K562 (cell line): ENCODE results near the gene METTL2A. TPM values are rescaled to one million over a fixed set of nuclear protein-coding genes. Genes with fewer than 3 reads are reported as not detected.

Experiments
- GTF2E2 ChIP-seq: fragments of 200-800 bp; sonication (Bioruptor generic); IDR thresholded peaks from 2 replicates; pipeline ENCODE4 v1.6.1; 2016; ENCODE audit warnings: missing genetic modification characterization, missing compliant biosample characterization
- HBP1 ChIP-seq: fragments of 450-650 bp; formaldehyde crosslinking; IDR thresholded peaks from 2 replicates; pipeline ENCODE4 v1.4.0; 2022; ENCODE audit warnings: missing genetic modification characterization
- KDM5B ChIP-seq: fragments of 200-600 bp; sonication (generic); IDR thresholded peaks from 2 replicates; pipeline ENCODE4 v1.6.1; 2012; ENCODE audit warnings: low read depth, mild to moderate bottlenecking, moderate library complexity, low read length, control low read depth, inconsistent platforms; ENCODE audit not compliant: insufficient replicate concordance
- L3MBTL2 ChIP-seq: fragments of 450-650 bp; IDR thresholded peaks from 2 replicates; pipeline ENCODE4 v1.6.1; 2016; ENCODE audit warnings: mild to moderate bottlenecking, moderate library complexity
- MNT ChIP-seq, 2 experiments: fragments of 450-650 bp; conservative IDR thresholded peaks; 2 replicates each; pipeline ENCODE4 v1.6.1; 2017; ENCODE audit warnings: mild to moderate bottlenecking in 2 of 2, moderate library complexity in 2 of 2
- NR2C1 ChIP-seq, 2 experiments: fragments of 450-650 bp; IDR thresholded peaks; 2 replicates each; pipeline ENCODE4 v1.6.1; 2017; ENCODE audit warnings: mild to moderate bottlenecking in 2 of 2, antibody characterized with exemption in 1 of 2, inconsistent platforms in 1 of 2, missing compliant biosample characterization in 1 of 2, missing genetic modification characterization in 1 of 2
- TRIM24 ChIP-seq, 2 experiments: fragments of 450-650 bp; IDR thresholded peaks; 2 replicates each; pipeline ENCODE4 v1.6.1; 2016
- ZNF395 ChIP-seq: fragments of 200-800 bp; sonication (Bioruptor generic); IDR thresholded peaks from 2 replicates; pipeline ENCODE4 v1.6.1; 2017; ENCODE audit warnings: missing genetic modification characterization, missing compliant biosample characterization
- ZNF407 ChIP-seq: fragments of 450-650 bp; IDR thresholded peaks from 2 replicates; pipeline ENCODE4 v1.6.1; 2016; ENCODE audit warnings: low read depth
- polyA plus RNA-seq, 8 experiments: library from polyadenylated mRNA; depleted of rRNA in 4 of 8; stranded (reverse) in 5 of 8; unstranded in 3 of 8; fragments of >200 nt; fragmentation: Nextera tagmentation in 2 of 8; fragmentation: Illumina TruSeq in 1 of 8; extraction: Ambion mirVana in 2 of 8; extraction: Trizol in 1 of 8; gene quantifications; 2 replicates each; pipeline versions ENCODE4 v1.2.1 to v1.2.3, GENCODE V29; 2011 to 2014; ENCODE audit warnings: inconsistent platforms in 1 of 8, missing spikeins in 1 of 8
- total RNA-seq, 7 experiments: library from RNA; depleted of rRNA in 6 of 7; stranded (reverse); fragments of >200 nt in 6 of 7; fragmentation: Illumina TruSeq in 2 of 7; extraction: Trizol in 2 of 7; gene quantifications; 2 replicates each; pipeline versions ENCODE4 v1.2.1 to v1.2.3, GENCODE V29; 2011 to 2021; ENCODE audit warnings: low replicate concordance in 1 of 7

Gene METTL2A
- total and polyA plus RNA-seq, 9 of the 15 experiments (the other 6 are each of a cell fraction or from before 2014, with no cell fraction given): 21.0 to 52.5 (median 33.2) TPM

DNA sequence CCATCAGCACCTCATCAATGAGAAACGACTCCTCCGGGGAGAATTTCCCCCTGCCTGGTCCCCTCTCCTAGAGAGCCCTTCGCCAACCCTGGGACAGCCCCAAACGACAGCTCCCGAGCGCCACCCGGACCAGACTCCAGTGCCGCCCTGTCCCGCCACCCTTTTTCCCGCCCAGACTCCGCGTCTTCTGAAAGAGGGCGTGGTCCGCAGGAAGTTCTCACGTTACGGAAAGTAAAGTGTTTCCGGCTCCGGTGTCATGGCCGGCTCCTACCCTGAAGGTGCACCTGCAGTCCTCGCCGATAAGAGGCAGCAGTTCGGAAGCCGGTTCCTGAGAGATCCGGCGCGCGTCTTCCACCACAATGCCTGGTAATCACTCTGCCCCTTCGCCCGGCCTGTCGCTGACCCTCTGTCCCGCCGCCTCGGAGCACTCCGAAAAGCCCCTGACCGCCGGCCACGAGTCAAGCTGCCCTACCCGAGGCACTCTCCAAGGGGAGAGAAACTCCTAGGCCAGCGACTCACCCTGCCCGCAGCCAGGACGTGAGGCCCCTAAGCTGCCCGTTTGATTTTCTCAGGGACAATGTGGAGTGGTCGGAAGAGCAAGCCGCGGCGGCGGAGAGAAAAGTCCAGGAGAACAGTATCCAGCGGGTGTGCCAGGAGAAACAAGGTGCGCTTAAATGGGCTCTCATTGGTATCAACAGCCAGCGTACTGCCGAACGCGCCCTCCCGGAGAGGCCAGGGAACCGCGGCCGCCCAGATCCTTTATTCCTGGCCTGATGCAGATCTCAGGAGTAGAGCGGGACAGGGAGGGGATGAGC, at the start of gene METTL2A (continued):
- TF ChIP-seq ZNF407 (peak; percentile 72), NR2C1 (IDR thresholded peaks at IDR 0.05) (peak; percentile 71), NR2C1 (tag; IDR thresholded peaks at IDR 0.05) (peak; percentile 80), TRIM24 (IDR thresholded peaks at IDR 0.05) (peak; percentile 77 to 80; a peak in 3 of 4 replicates), HBP1 (0 out of 2 replicates have a peak, but pooled peaks have one; percentile 54), KDM5B (peak; percentile 88), GTF2E2 (tag) (peak; percentile 59; the same call in 1 of the 2 replicates), L3MBTL2 (peak; percentile 87), MNT (conservative IDR thresholded peaks at IDR 0.05) (peak; percentile 46 to 86), ZNF395 (CRISPR knock-in tag) (peak; percentile 75)
